GM18868 (cell line): ENCODE data around the gene ASS1.

Experiments used
- ATAC-seq: cut with Tn5 transposase; IDR thresholded peaks from one replicate; pipeline ENCODE4 v1.9.1; 2021; ENCODE audit warnings: mild to moderate bottlenecking, moderate library complexity; ENCODE audit not compliant: unreplicated experiment

The ASS1 gene

GRCh38 chr9:130526193-130526853 lies 81.6 kb downstream of the ASS1 start:
- ATAC-seq: no peak

- ATAC-seq: no peak
Observed at GRCh38 chr9:130526854-130527650, 82.3 kb downstream of the ASS1 start.

- no peak for ATAC-seq
Observed at GRCh38 chr9:130527651-130528310, 83.0 kb downstream of the ASS1 start.

GRCh38 chr9:130528674-130529073 lies 83.9 kb downstream of the ASS1 start:
- ATAC-seq: no peak

GRCh38 chr9:130530938-130531337 lies 86.2 kb downstream of the ASS1 start:
- no peak for ATAC-seq

- ATAC-seq: no peak
Observed at GRCh38 chr9:130531670-130532069, 86.9 kb downstream of the ASS1 start.

- no peak for ATAC-seq
Observed at GRCh38 chr9:130532426-130533080, 87.8 kb downstream of the ASS1 start.

GRCh38 chr9:130535818-130536521 lies 91.2 kb downstream of the ASS1 start:
- no peak for ATAC-seq

GRCh38 chr9:130536701-130537107 lies 91.9 kb downstream of the ASS1 start:
- no peak for ATAC-seq

GRCh38 chr9:130537346-130538050 lies 92.7 kb downstream of the ASS1 start:
- ATAC-seq: no peak

- ATAC-seq: no peak
Observed at GRCh38 chr9:130539420-130540223, 94.9 kb downstream of the ASS1 start.

- no peak for ATAC-seq
Observed at GRCh38 chr9:130541533-130541932, 96.8 kb downstream of the ASS1 start.

- no peak for ATAC-seq
Observed at GRCh38 chr9:130542038-130542437, 97.3 kb downstream of the ASS1 start.

GRCh38 chr9:130542457-130543228 lies 97.9 kb downstream of the ASS1 start:
- no peak for ATAC-seq

GRCh38 chr9:130543368-130543767 lies 98.6 kb downstream of the ASS1 start:
- no peak for ATAC-seq

GRCh38 chr9:130543859-130544258 lies 99.1 kb downstream of the ASS1 start:
- no peak for ATAC-seq

- no peak for ATAC-seq
Observed at GRCh38 chr9:130544364-130544763, 99.6 kb downstream of the ASS1 start.

- no peak for ATAC-seq
Observed at GRCh38 chr9:130548103-130548502, 103.3 kb downstream of the ASS1 start.
